ENCODE data around the gene GAREM2.

DNA sequence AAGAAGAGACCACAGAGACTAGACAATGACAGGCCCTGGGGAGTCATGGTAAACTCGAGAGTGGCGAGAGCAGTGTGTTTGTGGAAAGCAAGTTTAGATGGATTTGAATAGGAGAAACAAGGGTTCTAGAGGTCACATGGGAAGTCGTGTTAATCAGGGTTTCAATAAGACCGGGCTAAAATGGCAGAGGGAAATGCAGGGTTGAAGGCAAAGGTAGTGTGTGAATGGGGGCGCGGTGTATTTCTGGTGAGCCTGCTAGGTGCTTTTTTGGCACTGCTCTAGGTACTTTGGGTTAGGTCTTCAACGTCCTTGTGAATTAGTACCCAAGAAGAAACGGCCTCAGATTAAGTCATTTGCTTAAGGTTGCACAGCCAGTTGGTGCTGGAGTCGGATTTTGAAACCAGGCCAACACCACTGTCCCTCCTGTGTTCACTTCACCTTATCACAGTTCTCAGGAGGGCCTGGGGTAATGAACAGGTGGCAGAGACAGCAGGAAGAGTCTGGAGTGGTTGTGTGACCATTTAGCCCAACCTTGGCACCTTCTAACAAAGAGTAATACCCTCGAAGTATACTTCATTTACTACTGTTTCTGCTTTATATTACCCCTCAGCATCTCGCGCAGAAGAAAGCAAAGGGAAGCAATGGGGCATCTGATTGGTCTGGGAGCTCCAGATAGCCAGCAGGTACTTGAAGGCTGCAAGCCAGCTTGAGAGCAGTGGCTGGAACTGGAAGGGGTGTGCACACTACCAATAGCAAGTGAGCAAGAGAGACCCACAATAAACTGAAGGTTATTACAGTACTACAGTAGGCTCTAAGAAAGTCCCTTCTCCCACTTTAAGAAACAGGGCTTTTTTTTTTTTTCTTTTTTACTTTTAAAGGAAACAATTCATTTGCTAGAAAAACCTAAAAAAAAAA is 33.4 kb upstream of the GAREM2 start:
- TF ChIP-seq CTCF (conservative IDR thresholded peaks at IDR 0.05) (no peak), EZH2 (IDR thresholded peaks at IDR 0.05; ENCODE audit: low read depth) (no peak)

Measured in PC-9 (cell line).